ENCODE results near the gene DGCR8.

DGCR8 gene

GRCh38 chr22:20069331-20070042, 10.6 kb upstream of the DGCR8 start:
- DNase-seq = no peak

- DNase-seq = no peak
These were observed 8.5 kb upstream of the DGCR8 start for GRCh38 chr22:20071524-20071972.

- DNase-seq = no peak
These were observed 3.3 kb upstream of the DGCR8 start for GRCh38 chr22:20076627-20077172.

- peak; percentile 55 for DNase-seq
These were observed 369 bp downstream of the DGCR8 start for GRCh38 chr22:20080445-20080775.

GRCh38 chr22:20080776-20081654, 974 bp downstream of the DGCR8 start:
- DNase-seq = peak; percentile 28

GRCh38 chr22:20083157-20083890, 3.3 kb downstream of the DGCR8 start:
- no peak for DNase-seq

- no peak for DNase-seq
These were observed 4.0 kb downstream of the DGCR8 start for GRCh38 chr22:20083891-20084546.

- peak; percentile 6 for DNase-seq
These were observed 4.7 kb downstream of the DGCR8 start for GRCh38 chr22:20084547-20085413.

GRCh38 chr22:20085651-20086050, 5.6 kb downstream of the DGCR8 start:
- DNase-seq = no peak

- no peak for DNase-seq
These were observed 6.1 kb downstream of the DGCR8 start for GRCh38 chr22:20086101-20086599.

- DNase-seq = no peak
These were observed 6.7 kb downstream of the DGCR8 start for GRCh38 chr22:20086763-20087162.

GRCh38 chr22:20087319-20088262, 7.5 kb downstream of the DGCR8 start:
- DNase-seq = no peak

GRCh38 chr22:20088263-20088648, 8.2 kb downstream of the DGCR8 start:
- DNase-seq = no peak

- DNase-seq = no peak
These were observed 9.4 kb downstream of the DGCR8 start for GRCh38 chr22:20089226-20089976.

- DNase-seq = no peak
These were observed 10.1 kb downstream of the DGCR8 start for GRCh38 chr22:20089977-20090729.

GRCh38 chr22:20090730-20091240, 10.7 kb downstream of the DGCR8 start:
- no peak for DNase-seq

GRCh38 chr22:20091690-20092476, 11.8 kb downstream of the DGCR8 start:
- no peak for DNase-seq

- no peak for DNase-seq
These were observed 12.4 kb downstream of the DGCR8 start for GRCh38 chr22:20092477-20092854.
